A549 (cell line): ENCODE measurements around the gene DHRS12. TPM values are rescaled to one million over a fixed set of nuclear protein-coding genes. Genes with fewer than 3 reads are reported as not detected.

Experiments
- ATAC-seq, 2 experiments: fragments of 200-7000 bp in 1 of 2; fragments of >200 bp in 1 of 2; cut with Nextera tagmentation in 1 of 2; cut with Tn5 transposase in 1 of 2; 3 replicates each; pipeline versions ENCODE4 v1.8.0 to v1.9.1; 2018 to 2020; ENCODE audit warnings: mild to moderate bottlenecking in 1 of 2, moderate library complexity in 1 of 2
- CTCF ChIA-PET: fragments of 300-600 bp; sonication (Branson Sonifier 250); formaldehyde crosslinking; extraction: SDS; loops from one replicate; lab custom pipeline; 2021; ENCODE audit warnings: antibody characterized with exemption, inconsistent platforms; lab: Yijun Ruan, JAX
- POLR2A ChIA-PET: fragments of 350-600 bp; formaldehyde crosslinking; extraction: SDS; loops from one replicate; lab custom pipeline; 2021; ENCODE audit warnings: antibody characterized with exemption, inconsistent platforms; lab: Yijun Ruan, JAX
- DNase-seq, 2 experiments: peaks; one replicate each; pipeline versions ENCODE4 v3.0.0 to v3.0.0-alpha.2; 2011 to 2016; ENCODE audit warnings: low read depth in 1 of 2, low spot score in 1 of 2
- FAIRE-seq: peaks from 2 replicates; lab custom pipeline; 2011; peaks lifted over from hg19 to GRCh38; lab: Jason Lieb, UNC
- H3K27ac ChIP-seq, 2 experiments: fragments of >200 bp; sonication (Bioruptor Twin); formaldehyde crosslinking; 3 replicates each; pipeline ENCODE4 v1.5.1; 2016 to 2017
- H3K4me1 ChIP-seq: fragments of >200 bp; sonication (Bioruptor Twin); formaldehyde crosslinking; 3 replicates; pipeline ENCODE4 v1.6.1; 2016
- H3K4me2 ChIP-seq: fragments of >200 bp; sonication (Bioruptor Twin); formaldehyde crosslinking; 3 replicates; pipeline ENCODE4 v1.6.1; 2016
- H3K4me3 ChIP-seq: fragments of >200 bp; sonication (Bioruptor Twin); formaldehyde crosslinking; 3 replicates; pipeline ENCODE4 v1.5.1; 2016
- H3K9me3 ChIP-seq: fragments of >200 bp; sonication (Bioruptor Twin); formaldehyde crosslinking; 3 replicates; pipeline ENCODE4 v1.6.1; 2016
- BHLHE40 ChIP-seq: IDR thresholded peaks from 2 replicates; pipeline ENCODE4 v1.6.1; 2012; ENCODE audit warnings: low read depth, low read length, inconsistent platforms
- CBX8 ChIP-seq: fragments of 200-600 bp; sonication (generic); IDR thresholded peaks from 2 replicates; pipeline ENCODE4 v1.6.1; 2016
- CEBPB ChIP-seq, 2 experiments: fragments of >200 bp in 1 of 2; sonication (Bioruptor Twin) in 1 of 2; formaldehyde crosslinking in 1 of 2; IDR thresholded peaks; 2 replicates each; pipeline ENCODE4 v1.6.1; 2012 to 2016
- CHD2 ChIP-seq: fragments of 150-350 bp; IDR thresholded peaks from 2 replicates; pipeline ENCODE4 v1.6.1; 2014; ENCODE audit warnings: low read length; ENCODE audit not compliant: partially characterized antibody
- CHD4 ChIP-seq: fragments of 200-600 bp; sonication (generic); IDR thresholded peaks from 2 replicates; pipeline ENCODE4 v1.6.1; 2016; ENCODE audit warnings: antibody characterized with exemption, mild to moderate bottlenecking, borderline replicate concordance
- EHMT2 ChIP-seq: fragments of 200-600 bp; sonication (generic); IDR thresholded peaks from 2 replicates; pipeline ENCODE4 v1.6.1; 2016; ENCODE audit warnings: antibody characterized with exemption, low read depth, mild to moderate bottlenecking, moderate library complexity
- EP300 ChIP-seq, 2 experiments: fragments of >200 bp; sonication (Bioruptor Twin); formaldehyde crosslinking; IDR thresholded peaks; 2 replicates in 1 of 2; 3 replicates in 1 of 2; pipeline ENCODE4 v1.6.1; 2016 to 2017
- ESRRA ChIP-seq: fragments of 150-350 bp; IDR thresholded peaks from 2 replicates; pipeline ENCODE4 v1.6.1; 2014; ENCODE audit warnings: mild to moderate bottlenecking, low read length, borderline replicate concordance
- FOSL2 ChIP-seq, 2 experiments: fragments of 450-650 bp in 1 of 2; fragments of >200 bp in 1 of 2; sonication (Bioruptor Twin) in 1 of 2; formaldehyde crosslinking; IDR thresholded peaks; 2 replicates each; pipeline versions ENCODE4 v1.5.0 to v1.6.1; 2016 to 2020; ENCODE audit warnings: mild to moderate bottlenecking in 1 of 2, moderate library complexity in 1 of 2
- HDAC2 ChIP-seq: fragments of 200-600 bp; sonication (generic); IDR thresholded peaks from 2 replicates; pipeline ENCODE4 v1.6.1; 2016
- HMGXB4 ChIP-seq: fragments of 250-450 bp; sonication (Bioruptor Pico); IDR thresholded peaks from 2 replicates; pipeline ENCODE4 v1.5.0; 2021; ENCODE audit warnings: mild to moderate bottlenecking, moderate library complexity, borderline replicate concordance
- HOXA7 ChIP-seq: fragments of 250-450 bp; sonication (Bioruptor Pico); IDR thresholded peaks from 2 replicates; pipeline ENCODE4 v1.5.0; 2020; ENCODE audit warnings: mild to moderate bottlenecking, moderate library complexity
- HOXB13 ChIP-seq: fragments of 250-450 bp; sonication (Bioruptor Pico); IDR thresholded peaks from 2 replicates; pipeline ENCODE4 v1.5.0; 2020; ENCODE audit warnings: low read depth, mild to moderate bottlenecking, moderate library complexity
- MAX ChIP-seq: IDR thresholded peaks from 2 replicates; pipeline ENCODE4 v1.6.1; 2012
- MYC ChIP-seq: IDR thresholded peaks from 2 replicates; pipeline ENCODE4 v1.6.1; 2012; ENCODE audit warnings: mild to moderate bottlenecking, inconsistent platforms, low read length, improper control_type of control experiment, borderline replicate concordance
- NFE2L2 ChIP-seq: fragments of 150-350 bp; conservative IDR thresholded peaks from 2 replicates; pipeline ENCODE4 v1.6.1; 2014; ENCODE audit warnings: low read length
- NR3C1 ChIP-seq: fragments of >200 bp; sonication (Bioruptor Twin); formaldehyde crosslinking; IDR thresholded peaks from 3 replicates; pipeline ENCODE4 v1.6.1; 2017
- REST ChIP-seq: fragments of 200-600 bp; sonication (generic); IDR thresholded peaks from 2 replicates; pipeline ENCODE4 v1.6.1; 2016; ENCODE audit warnings: antibody characterized with exemption, mild to moderate bottlenecking, moderate library complexity
- ZNF302 ChIP-seq: fragments of 250-450 bp; sonication (Bioruptor Pico); IDR thresholded peaks from 2 replicates; pipeline ENCODE4 v1.9.0; 2021; ENCODE audit warnings: inconsistent platforms, mild to moderate bottlenecking, moderate library complexity
- WGBS: methylation state at CpG from one replicate; pipeline ENCODE4 v1.1.6; 2017; ENCODE audit errors: missing lambda C conversion rate; 5-methylcytosine and 5-hydroxymethylcytosine counted together
- polyA plus RNA-seq, 4 experiments: library from polyadenylated mRNA; depleted of rRNA in 3 of 4; stranded (reverse); fragments of >200 nt; fragmentation: RNase III in 1 of 4; extraction: RNeasy Plus Mini Kit Qiagen cat#74134 plus additional on column Dnase treatment in 1 of 4; gene quantifications; 2 replicates in 3 of 4; 3 replicates in 1 of 4; pipeline ENCODE4 v1.2.3, GENCODE V29; 2011 to 2017
- TF ChIP-seq, protein P1 (sequence below): fragments of 450-650 bp; IDR thresholded peaks from 2 replicates; pipeline ENCODE4 v1.6.1; 2014; ENCODE audit warnings: antibody characterized with exemption
- TF ChIP-seq, protein P2 (sequence below): IDR thresholded peaks from 2 replicates; pipeline ENCODE4 v1.6.1; 2012

Gene DHRS12
- polyA plus RNA-seq, 2 of the 4 experiments (the other 2 are of a cell fraction), result 4.2 to 7.5 TPM

DNA sequence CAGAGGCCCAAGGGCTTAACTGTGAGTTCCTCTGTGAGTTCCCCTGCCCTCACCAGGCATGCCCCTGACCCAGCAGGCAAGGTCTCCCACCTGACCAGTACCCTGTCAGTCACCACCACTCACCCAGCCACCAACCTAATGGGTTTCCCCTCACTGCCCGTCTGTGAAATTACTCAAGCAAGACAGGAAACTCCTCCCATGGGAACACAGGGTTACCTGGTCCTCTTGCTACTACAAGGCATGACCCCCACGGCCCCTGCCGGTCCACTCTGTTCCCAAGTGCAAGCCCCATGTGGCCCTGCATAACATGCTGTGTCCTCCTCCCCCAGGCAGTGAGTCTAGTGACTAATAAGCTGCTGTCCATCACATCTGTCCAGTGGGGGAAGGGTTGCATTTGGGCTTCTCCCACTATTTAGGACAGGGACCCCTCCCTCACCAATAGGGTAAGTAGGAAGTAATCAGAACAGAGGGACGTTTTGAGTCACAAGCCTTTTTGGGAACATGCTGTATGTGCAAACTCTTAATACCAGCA is 8.0 kb upstream of the DHRS12 start:
- no peak overlapping the region for H3K4me2 ChIP-seq

DNA sequence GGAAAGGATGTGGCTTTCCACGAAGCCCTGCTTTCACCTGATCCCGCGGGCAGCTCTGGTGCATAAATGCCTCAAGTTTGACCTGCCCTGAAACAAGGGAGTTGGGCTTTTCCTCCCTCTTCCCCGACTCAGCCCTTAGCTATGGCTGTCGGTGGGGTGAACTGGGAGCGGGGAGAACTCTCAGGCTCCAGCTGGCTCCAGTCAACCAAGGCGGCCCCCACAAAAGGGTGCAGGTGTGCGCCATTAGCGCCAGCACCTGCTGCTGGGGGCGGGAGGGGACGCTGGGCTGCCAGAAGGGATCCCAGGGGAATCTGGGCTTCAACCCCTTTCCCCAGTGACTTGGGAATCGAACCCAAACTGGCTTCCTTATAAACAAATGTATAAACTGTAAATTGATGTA is 7.1 kb upstream of the DHRS12 start:
- no peak for DNase-seq

More for the DNA sequence above, 8.0 kb upstream of the DHRS12 start:
- Histone ChIP-seq H3K4me1 (peaks cover 16% of the 10 kb centered on the region; the same call in 1 of the 3 replicates), H3K27ac (no peak overlapping the region), H3K4me3 (no peak overlapping the region), H3K9me3 (no peaks in the 10 kb centered on the region)
- ChIA-PET POLR2A (no interaction called here), CTCF (interaction anchor here (1.3 to 5.4 kb wide), 3 partner anchors 33 to 390 kb away, joined by 5 to 60 read pairs (median 7); partner anchors contain the start of genes NEK5 and TMEM272)
- WGBS, result 8% methylated on average over 1 of the region's 4 CpGs
- DNase-seq (no peak), FAIRE-seq (no peak), ATAC-seq (no peak)
- TF ChIP-seq, protein P1, sequence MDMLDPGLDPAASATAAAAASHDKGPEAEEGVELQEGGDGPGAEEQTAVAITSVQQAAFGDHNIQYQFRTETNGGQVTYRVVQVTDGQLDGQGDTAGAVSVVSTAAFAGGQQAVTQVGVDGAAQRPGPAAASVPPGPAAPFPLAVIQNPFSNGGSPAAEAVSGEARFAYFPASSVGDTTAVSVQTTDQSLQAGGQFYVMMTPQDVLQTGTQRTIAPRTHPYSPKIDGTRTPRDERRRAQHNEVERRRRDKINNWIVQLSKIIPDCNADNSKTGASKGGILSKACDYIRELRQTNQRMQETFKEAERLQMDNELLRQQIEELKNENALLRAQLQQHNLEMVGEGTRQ, result no peak
- TF ChIP-seq REST, result no peak
- TF ChIP-seq EP300 (IDR thresholded peaks at IDR 0.05), result no peak
- no peak for TF ChIP-seq HOXB13 (CRISPR knock-in tag)
- TF ChIP-seq MYC, result no peak
- TF ChIP-seq CHD2, result no peak
- no peak for TF ChIP-seq NR3C1
- no peak for TF ChIP-seq CEBPB (IDR thresholded peaks at IDR 0.05)

GRCh38 chr13:51808811-51809210 is 4.8 kb upstream of the DHRS12 start:
- peaks cover 4% of the 10 kb centered on the region; the same call in 1 of the 3 replicates for H3K4me1 ChIP-seq
- DNase-seq, result no peak
- H3K27ac ChIP-seq, result no peak overlapping the region
- no peaks in the 10 kb centered on the region for H3K9me3 ChIP-seq
- TF ChIP-seq CBX8, result no peak
- no peak for TF ChIP-seq CHD2
- TF ChIP-seq EP300 (IDR thresholded peaks at IDR 0.05), result no peak
- TF ChIP-seq EHMT2, result no peak
- TF ChIP-seq CHD4, result no peak
- no peak for TF ChIP-seq HMGXB4
- TF ChIP-seq FOSL2 (IDR thresholded peaks at IDR 0.05), result no peak
- no peak for TF ChIP-seq FOSL2 (CRISPR knock-in tag; IDR thresholded peaks at IDR 0.05)
- no peak for TF ChIP-seq NFE2L2
- TF ChIP-seq BHLHE40, result no peak
- TF ChIP-seq HOXA7 (CRISPR knock-in tag), result no peak
- no peak for TF ChIP-seq ZNF302
- no peak for TF ChIP-seq HDAC2
- no peak for TF ChIP-seq MYC
- TF ChIP-seq MAX, result no peak
- TF ChIP-seq, protein P2, sequence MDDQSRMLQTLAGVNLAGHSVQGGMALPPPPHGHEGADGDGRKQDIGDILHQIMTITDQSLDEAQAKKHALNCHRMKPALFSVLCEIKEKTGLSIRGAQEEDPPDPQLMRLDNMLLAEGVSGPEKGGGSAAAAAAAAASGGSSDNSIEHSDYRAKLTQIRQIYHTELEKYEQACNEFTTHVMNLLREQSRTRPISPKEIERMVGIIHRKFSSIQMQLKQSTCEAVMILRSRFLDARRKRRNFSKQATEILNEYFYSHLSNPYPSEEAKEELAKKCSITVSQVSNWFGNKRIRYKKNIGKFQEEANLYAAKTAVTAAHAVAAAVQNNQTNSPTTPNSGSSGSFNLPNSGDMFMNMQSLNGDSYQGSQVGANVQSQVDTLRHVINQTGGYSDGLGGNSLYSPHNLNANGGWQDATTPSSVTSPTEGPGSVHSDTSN, result no peak
- TF ChIP-seq, all 56 proteins: peak for 0
- no peak for FAIRE-seq
- no peak overlapping the region for H3K4me2 ChIP-seq
- H3K4me3 ChIP-seq, result no peak overlapping the region
- no peak for ATAC-seq
- CTCF ChIA-PET, result interaction anchor here (1.1 kb wide), 1 partner anchor 11 kb away, joined by 3 read pairs; no protein-coding TSS in a partner anchor
- POLR2A ChIA-PET, result no interaction called here

More for the DNA sequence above, 7.1 kb upstream of the DHRS12 start:
- Histone ChIP-seq H3K9me3 (no peaks in the 10 kb centered on the region), H3K27ac (no peak overlapping the region), H3K4me3 (no peak overlapping the region), H3K4me2 (no peak overlapping the region), H3K4me1 (0 out of 3 replicates have a peak, but pooled peaks cover 10% of the 10 kb centered on the region)
- no peak for ATAC-seq
- 81% methylated on average over 12 of the region's 12 CpGs for WGBS
- ChIA-PET CTCF (interaction anchor here (0.6 to 5.4 kb wide), 3 partner anchors 317 to 371 kb away, joined by 3 to 60 read pairs (median 3); partner anchors contain the start of gene NEK5), POLR2A (no interaction called here)
- TF ChIP-seq ESRRA, result no peak
- no peak for FAIRE-seq
